Myocyte (in vitro differentiated cells): ENCODE data around the gene U2AF1. TPM values are rescaled to one million over a fixed set of nuclear protein-coding genes. Genes with fewer than 3 reads are reported as not detected.
"Not testable (repeated sequence)": the region's sequence is repeated elsewhere in the genome, so short reads cannot be mapped to it uniquely, and the experiment has no call there.

Source experiments
- DNase-seq: peaks from one replicate; pipeline ENCODE4 v3.0.0-alpha.2; 2012; ENCODE audit warnings: low read depth
- total RNA-seq: library from RNA; depleted of rRNA; stranded (reverse); fragments of >200 nt; gene quantifications from 2 replicates; pipeline ENCODE4 v1.2.3, GENCODE V29; 2014

The U2AF1 gene
- total RNA-seq, 1 donor from 2014 or later: 18.3 TPM

DNA sequence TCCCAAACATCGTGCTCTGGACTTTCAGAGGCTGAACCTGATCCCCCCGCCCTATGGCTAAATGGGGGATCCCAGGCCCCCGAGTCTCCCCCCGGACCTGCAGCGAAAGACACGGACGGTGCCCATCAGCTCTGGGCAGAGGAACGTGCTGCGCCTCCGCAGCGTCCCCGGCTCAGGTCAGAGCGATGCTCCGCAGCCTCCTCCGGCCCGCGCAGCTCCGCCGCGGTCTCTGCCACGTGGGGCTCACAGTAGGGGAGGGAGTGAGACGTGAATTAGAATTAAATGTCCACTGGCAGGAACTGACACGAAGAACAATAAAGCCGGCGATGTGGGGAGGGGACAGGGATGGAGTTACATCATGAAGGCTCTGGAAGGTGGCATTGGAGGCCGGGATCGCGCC, 30.7 kb downstream of the U2AF1 start:
- DNase-seq: not testable (repeated sequence)

DNA sequence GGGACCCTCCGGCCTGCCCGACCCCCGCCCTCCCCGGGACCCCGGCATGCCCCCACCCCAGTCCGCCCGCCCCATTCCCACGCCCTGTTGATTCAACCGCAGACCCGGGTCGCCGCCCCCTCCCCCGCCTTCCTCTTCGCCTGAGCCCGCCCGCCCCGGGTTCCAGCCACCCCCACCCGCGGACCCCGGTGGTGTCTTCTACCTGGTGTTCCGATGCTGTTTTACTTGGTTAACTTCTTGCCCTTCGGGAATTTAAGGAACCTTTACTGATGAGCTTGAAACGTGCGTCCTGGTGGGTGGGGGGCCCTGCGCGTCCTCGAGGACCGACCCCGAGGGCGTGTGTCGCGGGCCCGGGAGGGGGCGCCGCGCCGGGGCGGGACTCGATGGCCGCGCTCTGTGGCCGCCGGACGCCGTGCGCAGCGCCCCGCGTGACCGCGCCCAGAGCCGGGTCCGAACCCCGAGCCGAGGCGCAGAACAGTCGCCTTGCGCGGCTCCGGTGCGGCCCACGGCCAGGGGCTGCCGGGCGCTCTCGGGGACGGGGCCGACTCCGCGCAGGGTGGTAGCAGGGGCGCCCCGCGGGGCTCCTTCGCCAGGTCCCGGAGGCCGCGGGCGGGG, 31.2 kb downstream of the U2AF1 start:
- DNase-seq: not testable (repeated sequence)

DNA sequence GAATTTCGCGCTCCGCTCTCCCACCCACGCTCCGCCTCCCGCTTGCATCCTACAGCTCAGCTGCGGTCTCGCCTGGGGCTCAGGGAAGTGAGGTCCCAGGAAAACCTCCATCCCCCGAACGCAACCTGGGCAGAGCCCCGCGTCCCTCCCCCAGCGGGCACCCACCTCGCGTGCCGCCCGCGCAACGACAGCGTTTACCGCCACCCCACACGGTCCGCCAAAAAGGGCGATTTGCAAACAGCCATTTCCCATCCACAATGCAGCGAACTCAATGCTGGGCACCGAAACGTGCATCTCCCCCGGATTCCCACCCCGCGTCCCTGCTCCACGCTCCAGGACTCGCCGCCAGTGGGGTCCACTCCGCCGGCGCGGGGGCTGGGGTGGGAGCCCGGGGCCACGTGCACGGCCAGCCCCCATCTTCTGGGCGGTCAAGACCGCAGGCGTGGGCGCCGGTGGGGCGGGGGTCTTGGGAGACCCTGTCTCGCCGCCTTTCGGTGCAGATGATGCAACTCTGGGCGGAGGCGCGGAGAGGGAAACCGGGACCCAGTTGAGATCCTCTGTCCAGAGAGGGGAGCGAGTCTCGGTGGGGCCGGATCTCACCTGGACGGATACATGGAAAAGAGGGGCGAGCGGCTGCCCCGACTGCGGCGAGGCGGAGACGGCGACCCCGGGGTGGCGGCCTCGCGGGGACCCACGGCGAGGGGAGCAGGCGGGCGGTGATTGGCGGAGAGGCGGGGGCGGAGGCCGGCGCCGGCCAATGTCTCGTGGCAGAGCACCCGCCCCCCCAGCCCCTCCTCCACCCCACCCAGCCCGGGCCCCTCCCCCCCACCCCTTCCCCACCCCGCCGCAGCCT, 32.0 kb downstream of the U2AF1 start, which contains the start of gene CBS:
Gene CBS, minus strand, starts transcription at position 666 of the 853 bp plus-strand sequence. CDS start 3,642 bp downstream, outside the sequence.
- not testable (repeated sequence) for DNase-seq

DNA sequence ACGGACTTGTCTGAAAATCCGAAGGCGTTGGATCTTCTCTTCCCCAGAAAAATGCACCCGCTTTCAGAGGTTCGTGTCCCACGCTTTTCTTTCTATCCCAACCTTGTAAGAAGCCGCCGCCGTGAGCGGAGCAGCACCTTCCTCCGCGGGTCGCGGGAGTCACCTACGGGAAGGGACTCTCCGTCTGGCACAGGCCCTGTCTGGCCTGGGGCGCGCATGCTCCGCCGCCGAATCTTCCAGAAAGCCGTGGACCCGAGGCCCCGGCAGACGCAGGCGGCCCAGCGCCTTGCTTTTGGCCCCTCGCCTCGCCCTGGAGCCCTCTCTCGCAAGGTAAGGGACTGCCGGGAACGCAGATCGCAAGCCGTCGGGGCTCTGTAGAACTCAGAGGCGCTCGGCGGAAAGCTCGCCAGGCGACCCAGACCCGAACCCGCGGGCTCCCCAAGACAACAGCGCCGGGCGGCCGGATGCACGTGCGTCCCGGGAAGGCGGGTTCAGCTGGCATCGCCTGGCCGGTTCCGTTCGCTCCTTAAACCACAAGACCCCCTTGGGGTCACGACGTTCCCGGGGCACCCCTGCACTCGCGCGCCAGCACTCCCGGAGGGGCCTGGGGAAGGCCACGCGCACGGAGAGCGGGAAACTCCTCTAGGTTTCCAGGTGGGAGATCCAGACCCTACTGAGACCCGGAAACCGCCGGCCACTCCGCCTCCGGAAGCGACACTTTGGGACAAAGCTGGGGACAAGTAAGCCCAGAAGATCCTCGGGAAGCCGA, 32.8 kb downstream of the U2AF1 start:
- DNase-seq: not testable (repeated sequence)

DNA sequence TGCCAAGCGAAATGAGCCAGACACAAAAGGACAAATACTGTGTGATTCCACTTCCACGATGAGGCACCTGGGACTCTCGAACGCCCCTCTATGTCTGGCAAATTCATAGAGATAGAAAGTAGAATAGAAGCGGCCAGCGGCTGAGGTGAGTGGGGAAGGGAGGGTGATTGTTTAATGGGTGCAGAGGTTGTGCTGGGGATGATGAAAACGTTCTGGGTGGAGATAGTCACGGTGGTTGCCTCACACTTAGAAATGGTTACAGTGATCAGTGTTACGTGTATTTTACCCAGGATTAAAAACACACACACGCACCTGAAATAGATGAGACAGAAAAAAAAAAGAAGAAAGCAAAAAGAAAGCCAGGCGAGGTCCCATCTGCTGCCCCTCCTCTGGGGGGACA, 34.6 kb downstream of the U2AF1 start:
- not testable (repeated sequence) for DNase-seq

DNA sequence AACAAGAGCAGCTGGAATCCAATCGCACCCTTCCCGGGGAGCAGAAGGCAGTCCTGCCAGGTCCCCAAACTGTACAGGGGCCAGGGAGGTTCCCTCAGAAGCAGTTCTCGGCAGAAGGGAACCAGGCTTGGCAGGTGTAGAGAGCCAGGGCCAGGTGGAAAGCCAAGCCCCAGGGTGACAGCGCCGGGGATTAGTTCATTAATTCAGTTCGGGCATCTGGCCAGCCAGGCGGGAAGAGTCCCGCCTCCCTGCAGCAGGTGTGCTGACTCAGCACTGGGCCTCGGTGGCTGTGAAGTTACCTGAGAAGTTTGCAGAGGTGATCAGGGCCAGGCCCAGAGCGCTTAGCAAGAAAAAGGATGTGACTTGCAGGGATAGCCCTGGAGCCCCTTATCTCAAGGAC, 37.7 kb downstream of the U2AF1 start:
- DNase-seq: not testable (repeated sequence)

DNA sequence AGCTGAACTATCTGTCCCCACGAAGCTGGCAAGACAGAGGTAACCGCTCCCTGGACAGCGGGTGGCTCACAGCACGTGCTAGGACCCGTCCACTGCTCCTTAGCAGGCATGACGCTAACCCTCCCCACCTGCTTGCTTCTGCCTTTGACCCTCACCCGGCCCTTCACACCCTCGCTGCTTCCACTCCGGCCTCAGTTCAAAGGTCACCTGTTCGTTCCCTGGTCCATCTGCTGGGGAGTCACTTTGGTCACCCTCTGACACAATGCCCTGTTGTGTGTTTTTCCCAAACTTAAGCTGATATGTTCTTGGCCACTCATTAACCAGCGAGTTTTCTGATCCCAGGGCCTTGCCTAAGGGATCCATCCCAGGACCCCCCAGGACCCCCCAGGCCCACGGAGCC, 39.3 kb downstream of the U2AF1 start:
- not testable (repeated sequence) for DNase-seq

DNA sequence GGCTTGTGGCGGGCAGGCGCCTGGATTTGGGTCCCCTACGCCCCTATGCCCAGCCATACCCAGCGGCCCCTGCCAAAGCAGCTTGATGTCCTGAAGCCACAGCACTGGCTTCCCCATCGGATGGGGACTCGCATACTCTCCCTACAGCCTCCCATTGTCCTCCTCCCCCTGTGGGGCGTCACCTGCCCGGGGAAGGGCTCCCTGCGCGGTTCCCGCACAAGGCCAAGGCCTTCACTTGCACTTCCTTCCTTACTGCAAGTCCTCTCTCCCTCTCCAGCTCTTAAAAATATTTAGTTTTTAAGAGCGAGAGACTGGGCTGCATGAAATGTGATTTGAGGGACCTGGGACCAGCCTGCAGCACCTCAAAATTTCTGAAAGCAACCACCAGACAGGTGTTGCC, 40.7 kb downstream of the U2AF1 start:
- DNase-seq: not testable (repeated sequence)

DNA sequence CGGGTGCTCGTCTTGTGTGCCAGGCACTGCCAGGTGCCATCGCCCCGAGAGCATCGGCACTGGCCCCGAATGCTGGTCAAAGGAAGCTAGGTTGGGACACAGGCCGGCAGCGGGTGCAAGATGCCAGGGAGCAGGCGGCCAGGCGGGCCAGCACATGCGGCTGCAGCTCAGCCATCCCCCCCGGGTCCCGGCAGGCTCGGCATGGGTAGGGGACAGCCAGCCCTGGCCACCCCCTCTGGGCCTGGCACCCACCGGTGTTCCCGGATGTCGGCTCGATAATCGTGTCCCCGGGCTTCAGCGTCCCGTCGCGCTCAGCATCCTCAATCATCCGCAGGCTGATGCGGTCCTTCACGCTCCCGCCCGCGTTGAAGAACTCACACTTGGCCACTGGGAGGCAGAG, 41.4 kb downstream of the U2AF1 start:
- not testable (repeated sequence) for DNase-seq

DNA sequence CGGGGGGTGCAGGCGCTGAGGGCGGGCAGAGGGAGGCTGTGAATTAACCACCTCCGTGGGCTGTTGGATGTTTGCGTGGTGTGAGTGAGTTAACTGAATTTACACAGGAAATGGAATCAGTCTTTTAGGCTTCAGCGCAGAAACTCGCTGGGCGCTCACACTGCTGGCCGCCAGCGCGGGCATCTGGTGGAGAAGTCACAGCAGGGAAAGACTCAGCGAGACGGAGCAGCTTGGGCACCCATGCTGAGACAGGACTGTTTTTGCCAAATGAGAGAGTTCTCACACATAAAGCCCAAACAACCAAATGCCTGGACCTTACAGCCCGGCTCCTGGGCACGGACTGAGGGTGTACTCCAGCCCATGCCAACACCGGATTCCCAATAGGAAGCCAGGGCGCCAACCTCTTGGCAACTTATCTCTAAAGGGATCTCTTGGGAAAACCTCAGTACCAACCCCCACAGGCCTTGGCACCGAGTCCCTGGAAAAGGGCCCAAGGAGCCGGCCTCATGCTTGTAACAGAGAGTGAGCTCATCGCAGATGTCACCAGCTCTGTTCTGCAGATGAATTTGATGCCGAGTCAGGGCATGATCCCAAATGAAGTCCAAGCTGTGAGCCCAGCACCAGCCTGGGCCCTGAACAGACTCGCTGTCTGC, 43.0 kb downstream of the U2AF1 start:
- not testable (repeated sequence) for DNase-seq

DNA sequence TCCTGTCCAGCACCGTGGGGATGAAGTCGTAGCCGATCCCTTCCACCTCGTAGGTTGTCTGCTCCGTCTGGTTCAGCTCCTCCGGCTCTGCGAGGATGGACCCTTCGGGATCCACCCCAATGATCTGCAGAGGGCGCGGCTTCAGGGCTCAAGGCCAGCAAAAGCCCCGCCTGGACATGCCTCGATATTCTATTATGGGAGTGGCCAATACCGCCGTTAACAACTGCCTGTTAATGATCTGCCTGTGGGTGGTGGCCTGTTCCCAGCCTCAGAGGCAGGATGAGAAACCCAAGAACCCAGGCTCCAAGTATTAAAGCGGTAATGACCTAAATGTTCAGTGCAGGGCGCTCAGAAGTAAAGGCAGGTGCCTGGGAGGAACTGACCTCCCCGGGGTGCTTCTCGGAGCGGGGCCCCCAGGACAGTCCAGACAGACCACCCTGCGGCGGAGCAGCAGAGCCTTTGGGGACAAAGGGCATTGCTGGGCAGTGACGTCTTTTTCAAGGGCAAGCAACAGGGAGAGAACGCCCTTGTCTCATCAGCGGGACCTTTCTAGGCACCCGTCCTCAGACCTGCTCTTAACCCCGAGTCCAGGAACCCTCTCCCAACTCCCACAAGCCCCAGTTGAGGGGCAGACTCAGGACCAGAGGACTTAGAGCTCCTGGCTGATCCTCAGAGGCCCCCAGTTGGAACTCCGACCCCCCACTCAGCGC, 44.3 kb downstream of the U2AF1 start:
- not testable (repeated sequence) for DNase-seq

DNA sequence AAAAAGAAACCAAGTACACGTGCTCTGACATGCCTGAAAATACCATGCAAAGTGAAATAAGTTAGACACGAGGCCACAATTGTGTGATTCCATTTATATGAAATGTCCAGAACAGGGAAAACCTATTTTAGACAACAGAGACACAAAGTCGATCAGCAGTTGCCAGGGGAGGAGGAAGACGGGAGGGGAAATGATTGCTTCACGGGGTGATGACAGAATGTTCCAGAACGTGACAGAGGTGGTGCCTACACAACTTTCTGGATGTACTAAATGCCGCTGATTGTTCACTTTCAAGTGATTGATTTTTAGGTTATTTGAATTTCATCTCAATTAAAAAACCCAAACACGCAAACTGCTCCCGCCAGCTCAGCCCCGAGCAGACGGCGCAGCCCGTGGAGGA, 54.3 kb downstream of the U2AF1 start:
- not testable (repeated sequence) for DNase-seq

DNA sequence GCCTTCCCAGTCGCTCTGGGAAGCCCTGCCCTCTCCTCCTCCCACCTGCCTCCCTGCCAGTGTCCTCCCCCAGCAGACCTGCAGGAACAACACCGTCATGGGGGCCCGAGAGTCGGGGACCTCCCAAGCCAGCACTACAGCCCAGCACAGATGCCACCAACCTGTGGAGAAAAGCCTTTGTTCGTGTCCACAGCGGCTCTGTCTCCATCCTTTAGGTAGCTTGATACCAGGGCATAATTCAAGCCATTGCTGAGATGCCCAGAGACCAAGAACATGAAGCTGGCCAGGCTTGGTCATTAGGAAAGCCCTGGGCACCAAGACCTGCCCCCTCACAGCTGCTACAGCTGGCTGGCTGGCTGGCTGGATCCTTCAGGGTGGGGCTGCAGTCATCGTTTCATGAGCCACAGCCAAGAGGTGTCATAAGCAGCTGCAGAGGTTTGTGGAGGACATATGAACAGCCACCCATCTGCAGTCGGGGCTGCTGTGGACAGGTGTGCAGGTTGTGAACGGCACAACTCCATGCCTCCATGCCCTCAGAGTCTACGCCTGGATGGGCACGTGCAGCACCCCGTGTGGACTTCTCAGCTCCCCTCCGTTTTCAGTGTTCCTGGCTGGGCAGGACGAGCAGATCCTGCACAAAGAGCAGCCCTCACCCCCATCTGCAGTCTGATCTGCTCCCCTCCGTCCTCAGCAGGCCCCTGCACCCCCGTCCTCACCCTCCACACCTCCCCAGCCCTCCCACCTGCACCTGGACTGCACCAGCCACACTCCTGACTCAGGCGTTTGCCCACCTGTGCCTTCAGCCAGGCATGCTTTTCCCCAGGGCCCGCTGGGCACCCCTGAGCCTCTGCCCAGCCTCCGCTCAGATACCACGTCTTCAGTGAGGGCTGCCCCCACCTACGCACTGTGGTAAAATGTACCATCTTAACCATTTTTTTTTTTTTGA, 61.2 kb downstream of the U2AF1 start:
- DNase-seq: not testable (repeated sequence)

DNA sequence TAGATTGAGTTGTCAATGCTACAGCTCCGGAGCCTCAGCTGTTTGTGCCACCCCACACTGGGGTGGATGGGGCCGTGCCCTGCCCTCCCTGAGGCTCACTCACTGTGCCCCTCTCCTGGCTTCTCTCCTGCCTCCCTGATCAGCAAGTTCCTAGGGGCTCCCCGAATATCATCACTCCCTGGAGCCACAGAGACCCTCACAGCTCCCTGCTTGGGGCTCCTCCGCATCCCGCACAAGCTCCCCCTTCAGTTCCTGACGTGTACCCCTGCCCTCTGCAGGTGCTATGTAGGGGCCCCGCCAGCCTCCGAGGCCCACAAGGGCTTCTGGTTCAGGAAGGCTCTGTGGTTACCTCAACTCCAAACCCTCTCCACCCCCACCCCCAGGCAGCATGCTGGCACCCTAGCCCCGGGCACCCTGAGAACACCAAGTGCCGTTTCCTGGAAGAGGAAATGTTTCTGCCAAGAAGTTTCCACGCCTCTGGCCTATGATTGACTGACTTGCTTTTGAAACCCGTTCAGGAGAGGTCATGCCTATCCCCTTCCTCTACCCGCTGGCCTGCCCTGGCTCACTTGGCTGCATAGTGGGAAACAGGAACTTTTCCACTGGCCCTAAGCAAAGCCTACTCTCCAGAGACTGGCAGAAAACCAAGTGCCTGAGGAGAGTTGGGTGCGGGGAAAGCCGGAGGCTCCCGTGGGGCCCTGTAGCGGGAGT, 62.0 kb downstream of the U2AF1 start:
- not testable (repeated sequence) for DNase-seq

DNA sequence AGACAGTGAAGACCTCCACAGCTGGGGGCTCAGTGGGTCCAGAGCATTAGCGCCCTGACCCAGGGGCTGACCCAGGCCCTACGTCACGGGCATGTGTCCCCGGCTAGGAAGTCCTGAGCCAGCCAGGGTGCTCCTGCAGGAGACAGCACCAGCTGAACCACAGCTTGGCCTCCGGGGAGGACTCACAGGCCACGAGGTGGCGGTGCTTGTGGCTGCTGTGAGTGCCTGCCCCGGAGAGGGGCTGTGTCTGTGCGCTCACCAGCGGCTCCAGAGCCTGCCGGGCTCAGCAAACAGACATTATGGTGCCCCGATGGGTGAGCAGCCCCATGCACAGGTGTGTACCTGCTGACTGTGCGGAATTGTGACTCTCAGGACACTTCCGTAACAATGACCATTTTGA, 62.8 kb downstream of the U2AF1 start:
- DNase-seq: not testable (repeated sequence)

DNA sequence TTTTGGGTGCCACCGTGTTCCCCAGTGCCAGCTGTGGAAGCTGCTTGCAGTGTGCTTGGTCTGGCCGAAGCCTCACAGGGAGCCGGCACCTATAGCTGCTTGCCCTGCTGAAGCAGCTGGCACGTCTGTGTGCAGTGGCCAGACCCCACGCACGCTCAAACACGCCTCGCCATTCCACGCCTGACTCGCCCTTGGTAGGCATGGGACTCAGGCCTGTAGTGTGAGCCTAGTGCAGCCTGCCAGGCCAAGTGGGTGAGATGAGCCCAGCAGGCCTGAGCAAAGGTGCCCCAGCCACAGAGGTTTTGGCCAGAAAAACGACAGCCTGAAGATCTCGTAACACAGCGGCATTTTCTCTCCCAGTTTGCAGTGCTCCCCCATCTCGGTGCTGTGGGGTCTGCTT, 64.1 kb downstream of the U2AF1 start:
- DNase-seq: not testable (repeated sequence)
